T-helper 17 cell (primary cell): ENCODE measurements around the gene TRIM9. TPM values are rescaled to one million over a fixed set of nuclear protein-coding genes. Genes with fewer than 3 reads are reported as not detected.

ENCODE experiments used
- ATAC-seq: fragments of 150-1000 bp; cut with Tn5 transposase; 2 replicates; pipeline ENCODE4 v1.10.0; 2021; ENCODE audit warnings: mild to moderate bottlenecking, moderate library complexity
- DNase-seq, 3 donors: peaks; one replicate each; pipeline versions ENCODE4 v3.0.0 to v3.0.0-alpha.2; 2020 to 2021
- H3K9me3 ChIP-seq: one replicate; pipeline ENCODE4 v1.7.0; 2013; ENCODE audit warnings: low read length, mild to moderate bottlenecking; ENCODE audit not compliant: control insufficient read depth, poor library complexity, severe bottlenecking
- H3K27ac Mint-ChIP-seq: one replicate; pipeline ENCODE4 v1.8.0; 2022; ENCODE audit warnings: mild to moderate bottlenecking, moderate library complexity, mixed read lengths
- H3K27me3 Mint-ChIP-seq: one replicate; pipeline ENCODE4 v1.8.0; 2022; ENCODE audit warnings: mixed read lengths
- H3K36me3 Mint-ChIP-seq: one replicate; pipeline ENCODE4 v1.8.0; 2022; ENCODE audit warnings: low read depth, mixed read lengths
- H3K4me1 Mint-ChIP-seq: one replicate; pipeline ENCODE4 v1.8.0; 2022; ENCODE audit warnings: mild to moderate bottlenecking, mixed read lengths
- H3K4me3 Mint-ChIP-seq: one replicate; pipeline ENCODE4 v1.8.0; 2022; ENCODE audit warnings: mild to moderate bottlenecking, moderate library complexity, mixed read lengths
- total RNA-seq, 4 donors: library from RNA in 2 of 4; stranded (reverse) in 2 of 4; gene quantifications; one replicate each; pipeline ENCODE4 v1.2.3 and lab custom pipeline; 2022 to 2026

TRIM9 gene
- total RNA-seq (under 1 TPM; 0.07 to 0.16 TPM), total RNA-seq (lab: John Stamatoyannopoulos, UW) (0 to 0.23 reads per million in 2 donors)

DNA sequence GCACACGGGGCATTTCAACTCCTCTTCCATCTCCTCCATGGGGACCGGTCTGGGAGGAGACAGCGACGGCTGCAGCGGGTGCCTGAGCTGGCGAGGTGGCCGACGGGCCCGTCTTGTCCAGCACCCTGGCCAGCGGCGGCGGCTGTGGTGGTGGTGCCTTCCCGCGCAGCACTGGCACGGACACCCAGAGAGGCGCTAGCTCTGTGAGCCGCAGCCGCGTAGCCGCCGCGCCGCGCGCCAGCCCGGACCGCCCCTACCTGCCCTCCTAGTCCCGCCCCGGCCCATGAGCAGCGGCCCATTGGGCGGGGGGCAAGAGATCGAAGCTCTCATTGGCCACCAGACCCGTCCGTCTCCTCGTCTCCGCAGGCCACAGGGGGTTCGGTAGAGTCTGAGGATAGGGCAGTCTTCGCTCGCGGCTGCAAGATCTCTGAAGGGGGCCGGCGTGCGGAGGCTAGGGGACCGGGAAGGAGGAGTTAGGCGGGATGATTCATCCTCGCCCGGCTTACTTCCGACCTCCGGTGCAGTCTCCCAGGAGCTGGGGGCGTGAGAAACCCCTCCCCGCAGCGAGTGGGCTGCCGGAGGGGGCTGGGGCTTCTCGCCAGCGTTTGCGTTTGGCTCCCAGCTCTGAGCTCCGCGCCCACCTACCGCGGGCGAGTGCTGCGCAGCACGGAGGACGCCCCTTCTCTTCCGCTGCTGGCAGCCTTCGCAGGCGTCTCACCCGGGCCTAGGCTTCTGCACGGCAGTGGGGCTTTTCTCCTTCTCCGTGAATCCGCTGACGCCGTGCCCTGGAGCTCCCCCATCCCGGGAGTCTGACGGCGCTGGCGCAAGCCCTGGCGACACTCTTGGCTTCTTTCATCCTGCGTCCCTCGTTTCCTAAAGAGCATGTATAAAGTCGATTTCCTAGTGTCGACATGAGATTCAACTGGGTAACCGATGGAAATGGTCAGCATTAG, at the start of gene TRIM9:
Gene TRIM9, minus strand, starts transcription at position 205 of the 953 bp plus-strand sequence. Its CDS starts 166 bp downstream, at position 39.
- Mint-ChIP-seq H3K4me3 (peak within 1 kb of the TSS; percentile 92), H3K27me3 (peaks cover 33% of the 10 kb centered on the region), H3K27ac (peak within 1 kb of the TSS; percentile 67), H3K36me3 (peaks cover 4% of the 10 kb centered on the region), H3K4me1 (peaks cover 20% of the 10 kb centered on the region)
- no peaks in the 10 kb centered on the region for H3K9me3 ChIP-seq
- ATAC-seq (peak; percentile 96), DNase-seq (peak; percentile 61 to 79 (median 74))

GRCh38 chr14:51140856-51141255, 46.0 kb upstream of the TRIM9 start:
- H3K4me1 Mint-ChIP-seq: no peaks in the 10 kb centered on the region
- DNase-seq (no peak), ATAC-seq (no peak)
- H3K27me3 Mint-ChIP-seq: no peaks in the 10 kb centered on the region
- H3K9me3 ChIP-seq: no peaks in the 10 kb centered on the region
- no peaks in the 10 kb centered on the region for H3K36me3 Mint-ChIP-seq
- H3K27ac Mint-ChIP-seq: no peak overlapping the region
- H3K4me3 Mint-ChIP-seq: no peak overlapping the region

DNA sequence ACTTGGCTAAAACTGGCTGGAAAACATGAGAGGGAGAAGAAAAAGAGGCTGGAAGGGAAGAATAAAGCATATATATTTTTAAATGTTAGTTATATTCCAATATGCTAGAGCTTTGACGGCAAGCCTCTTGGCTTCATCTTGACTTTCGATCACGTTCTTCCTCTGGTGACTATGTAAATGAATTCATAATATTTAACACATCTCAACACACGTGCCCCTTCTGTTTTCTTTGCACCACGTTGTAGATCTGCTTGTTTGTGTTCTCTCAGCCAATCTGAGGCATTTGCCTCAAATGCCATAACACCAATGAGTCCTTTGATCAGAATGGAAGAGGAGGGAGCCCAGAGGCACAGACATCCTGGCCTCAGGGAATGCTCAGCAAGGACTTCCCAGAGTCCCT, 45.4 kb upstream of the TRIM9 start:
- no peak overlapping the region for H3K27ac Mint-ChIP-seq
- no peaks in the 10 kb centered on the region for H3K9me3 ChIP-seq
- DNase-seq (no peak), ATAC-seq (no peak)
- no peaks in the 10 kb centered on the region for H3K36me3 Mint-ChIP-seq
- no peaks in the 10 kb centered on the region for H3K27me3 Mint-ChIP-seq
- H3K4me1 Mint-ChIP-seq: no peaks in the 10 kb centered on the region
- no peak overlapping the region for H3K4me3 Mint-ChIP-seq

GRCh38 chr14:51139121-51139681, 44.3 kb upstream of the TRIM9 start:
- H3K9me3 ChIP-seq: no peaks in the 10 kb centered on the region
- Mint-ChIP-seq H3K36me3 (no peaks in the 10 kb centered on the region), H3K4me1 (no peaks in the 10 kb centered on the region), H3K4me3 (no peak overlapping the region), H3K27ac (no peak overlapping the region), H3K27me3 (no peaks in the 10 kb centered on the region)
- no peak for ATAC-seq
- no peak for DNase-seq

GRCh38 chr14:51138404-51139103, 43.6 kb upstream of the TRIM9 start:
- DNase-seq (no peak), ATAC-seq (no peak)
- Mint-ChIP-seq H3K4me1 (no peaks in the 10 kb centered on the region), H3K27me3 (no peaks in the 10 kb centered on the region), H3K36me3 (no peaks in the 10 kb centered on the region), H3K4me3 (no peak overlapping the region), H3K27ac (no peak overlapping the region)
- no peaks in the 10 kb centered on the region for H3K9me3 ChIP-seq

- no peaks in the 10 kb centered on the region for H3K4me1 Mint-ChIP-seq
- H3K9me3 ChIP-seq: peaks cover 2% of the 10 kb centered on the region
- DNase-seq (no peak), ATAC-seq (no peak)
- no peaks in the 10 kb centered on the region for H3K27me3 Mint-ChIP-seq
- H3K36me3 Mint-ChIP-seq: no peaks in the 10 kb centered on the region
- H3K4me3 Mint-ChIP-seq: no peak overlapping the region
- H3K27ac Mint-ChIP-seq: no peak overlapping the region
These were observed 36.6 kb upstream of the TRIM9 start for GRCh38 chr14:51131516-51131915.

DNA sequence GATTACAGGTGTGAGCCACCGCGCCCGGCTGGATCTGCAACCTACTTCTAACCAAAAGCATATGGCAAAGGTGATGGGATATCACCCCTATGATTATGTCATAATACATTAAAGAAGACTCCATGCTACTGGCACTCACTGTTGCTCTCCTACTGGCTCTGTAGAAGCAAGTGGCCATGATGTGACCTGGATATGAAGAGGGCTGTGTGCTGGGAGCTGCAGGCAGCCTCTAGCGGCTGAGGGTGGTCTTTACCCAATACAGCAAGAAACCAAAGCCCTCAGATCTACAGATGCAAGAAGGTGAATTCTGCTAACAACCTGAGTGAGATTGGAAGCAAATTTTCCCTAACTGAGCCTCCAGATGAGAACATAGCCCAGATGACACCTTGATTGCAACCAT, 34.2 kb upstream of the TRIM9 start:
- no peak overlapping the region for H3K4me3 Mint-ChIP-seq
- no peaks in the 10 kb centered on the region for H3K36me3 Mint-ChIP-seq
- H3K4me1 Mint-ChIP-seq: no peaks in the 10 kb centered on the region
- no peak for ATAC-seq
- H3K9me3 ChIP-seq: peaks cover 2% of the 10 kb centered on the region
- no peak overlapping the region for H3K27ac Mint-ChIP-seq
- no peaks in the 10 kb centered on the region for H3K27me3 Mint-ChIP-seq
- no peak for DNase-seq

GRCh38 chr14:51124029-51124428, 29.1 kb upstream of the TRIM9 start:
- Mint-ChIP-seq H3K27me3 (peaks cover 8% of the 10 kb centered on the region), H3K4me3 (no peak overlapping the region), H3K4me1 (no peaks in the 10 kb centered on the region), H3K36me3 (no peaks in the 10 kb centered on the region), H3K27ac (no peak overlapping the region)
- DNase-seq (no peak), ATAC-seq (no peak)
- no peaks in the 10 kb centered on the region for H3K9me3 ChIP-seq

DNA sequence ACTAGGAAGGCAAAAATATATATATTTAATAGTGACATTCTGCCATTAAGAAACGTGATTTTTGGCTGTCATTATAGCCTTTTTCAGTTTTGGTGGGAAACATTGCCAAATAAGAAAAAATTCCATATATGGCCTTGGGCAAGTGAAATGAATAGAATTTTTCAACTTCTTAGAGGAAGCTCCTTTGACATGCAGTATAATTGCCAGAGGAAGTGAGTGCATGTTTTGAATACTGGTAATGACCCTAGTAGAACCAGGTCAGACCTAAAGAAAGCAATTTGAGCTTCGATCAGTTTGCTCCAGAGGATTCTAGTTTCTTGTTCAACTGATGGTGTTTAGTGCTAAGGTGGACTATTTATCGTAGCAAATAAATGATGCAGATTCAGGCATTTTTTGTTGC, 26.2 kb upstream of the TRIM9 start:
- Mint-ChIP-seq H3K27ac (no peak overlapping the region), H3K36me3 (no peaks in the 10 kb centered on the region), H3K4me3 (no peak overlapping the region), H3K27me3 (peaks cover 24% of the 10 kb centered on the region), H3K4me1 (no peaks in the 10 kb centered on the region)
- DNase-seq (no peak), ATAC-seq (no peak)
- H3K9me3 ChIP-seq: no peaks in the 10 kb centered on the region

DNA sequence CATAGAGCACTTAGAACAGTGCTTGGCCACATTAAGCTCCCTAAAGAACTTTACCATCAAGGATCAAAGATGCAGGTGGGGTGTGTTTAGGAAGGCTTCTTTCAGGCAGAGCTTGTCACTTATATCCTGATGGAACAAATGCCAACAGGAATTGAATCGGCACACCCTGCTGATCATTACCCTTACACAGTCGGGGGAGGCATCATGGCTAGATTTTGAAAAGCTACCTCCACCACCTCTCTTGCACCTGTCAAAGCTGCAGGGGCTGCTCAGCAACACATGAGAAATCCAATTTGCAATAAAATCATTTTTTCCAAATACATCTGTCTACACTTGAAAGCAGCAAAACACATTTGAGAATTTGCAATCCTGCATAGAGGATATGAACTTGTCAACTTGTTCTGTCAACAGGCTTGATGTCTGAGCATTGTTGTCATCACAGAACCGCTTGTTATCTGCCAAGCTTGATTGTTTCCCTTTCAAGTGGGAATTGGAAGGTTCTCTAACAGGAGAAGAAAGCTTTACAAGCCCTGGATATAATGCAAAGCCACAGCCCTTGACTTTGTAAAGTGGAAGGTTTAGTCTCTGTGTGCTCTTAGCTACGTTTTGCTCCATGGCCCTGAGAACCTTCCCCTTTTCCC, 24.6 kb upstream of the TRIM9 start:
- no peak overlapping the region for H3K4me3 Mint-ChIP-seq
- no peak for ATAC-seq
- H3K4me1 Mint-ChIP-seq: no peaks in the 10 kb centered on the region
- peaks cover 24% of the 10 kb centered on the region for H3K27me3 Mint-ChIP-seq
- H3K9me3 ChIP-seq: no peaks in the 10 kb centered on the region
- no peak overlapping the region for H3K27ac Mint-ChIP-seq
- DNase-seq: no peak
- H3K36me3 Mint-ChIP-seq: no peaks in the 10 kb centered on the region

DNA sequence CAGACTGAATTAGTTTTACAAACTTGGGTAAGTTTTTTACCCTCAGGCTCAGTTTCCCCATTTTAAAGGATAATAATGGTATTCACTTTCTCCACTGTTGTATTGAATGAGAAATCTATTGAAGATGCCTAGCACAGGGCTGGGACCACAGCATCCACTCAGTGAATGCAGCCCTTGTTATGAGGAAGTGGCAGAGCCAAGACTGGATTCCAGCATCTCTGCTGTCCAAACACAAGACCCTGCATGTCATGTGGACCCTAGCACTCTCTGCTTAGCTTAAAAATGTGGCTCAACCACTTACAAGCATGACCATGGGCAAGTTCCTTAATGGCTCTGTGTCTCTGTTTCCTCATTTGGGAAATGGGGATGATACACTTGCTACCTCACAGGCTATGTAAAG, 24.1 kb upstream of the TRIM9 start:
- ATAC-seq (no peak), DNase-seq (no peak)
- Mint-ChIP-seq H3K36me3 (no peaks in the 10 kb centered on the region), H3K27me3 (peaks cover 24% of the 10 kb centered on the region), H3K27ac (no peak overlapping the region), H3K4me3 (no peak overlapping the region), H3K4me1 (no peaks in the 10 kb centered on the region)
- no peaks in the 10 kb centered on the region for H3K9me3 ChIP-seq

- no peak overlapping the region for H3K4me3 Mint-ChIP-seq
- ATAC-seq: no peak
These were observed 22.7 kb upstream of the TRIM9 start for GRCh38 chr14:51117593-51117992.

GRCh38 chr14:51116682-51117081, 21.8 kb upstream of the TRIM9 start:
- ATAC-seq (no peak), DNase-seq (no peak)
- H3K27me3 Mint-ChIP-seq: peaks cover 16% of the 10 kb centered on the region
- H3K27ac Mint-ChIP-seq: no peak overlapping the region
- H3K36me3 Mint-ChIP-seq: no peaks in the 10 kb centered on the region
- no peak overlapping the region for H3K4me3 Mint-ChIP-seq
- no peaks in the 10 kb centered on the region for H3K9me3 ChIP-seq
- H3K4me1 Mint-ChIP-seq: no peaks in the 10 kb centered on the region

More at GRCh38 chr14:51117593-51117992, 22.7 kb upstream of the TRIM9 start:
- Mint-ChIP-seq H3K36me3 (no peaks in the 10 kb centered on the region), H3K27me3 (peaks cover 20% of the 10 kb centered on the region), H3K4me1 (no peaks in the 10 kb centered on the region), H3K27ac (no peak overlapping the region)
- DNase-seq: no peak
- H3K9me3 ChIP-seq: no peaks in the 10 kb centered on the region
